Liver (tissue), 9 donors: Measurements from ENCODE around the gene CBFA2T3. TPM values are rescaled to one million over a fixed set of nuclear protein-coding genes. Genes with fewer than 3 reads are reported as not detected.

Experiments
- DNase-seq: peaks from one replicate; pipeline ENCODE4 v3.0.0-alpha.2; 2017; ENCODE audit warnings: low spot score
- H3K27ac ChIP-seq, 2 donors: one replicate each; pipeline ENCODE4 v1.7.0; 2013; ENCODE audit warnings: inconsistent platforms in 2 of 2, low read length in 2 of 2, control low read depth in 1 of 2, low read depth in 1 of 2, mild to moderate bottlenecking in 1 of 2
- H3K27me3 ChIP-seq, 4 donors: one replicate each; pipeline versions ENCODE4 v1.6.1 to v1.7.0; 2013; ENCODE audit warnings: low read length in 3 of 4, inconsistent platforms in 1 of 4, mild to moderate bottlenecking in 1 of 4, moderate library complexity in 1 of 4; ENCODE audit not compliant: control insufficient read depth in 4 of 4, insufficient read depth in 4 of 4
- H3K36me3 ChIP-seq, 4 donors: one replicate each; pipeline versions ENCODE4 v1.6.1 to v1.7.0; 2013; ENCODE audit warnings: low read length in 3 of 4, mild to moderate bottlenecking in 3 of 4, low read depth in 1 of 4, moderate library complexity in 1 of 4; ENCODE audit not compliant: control insufficient read depth in 4 of 4, insufficient read depth in 3 of 4
- H3K4me1 ChIP-seq, 4 donors: one replicate each; pipeline versions ENCODE4 v1.6.1 to v1.7.0; 2013; ENCODE audit warnings: low read length in 3 of 4, mild to moderate bottlenecking in 3 of 4, moderate library complexity in 1 of 4; ENCODE audit not compliant: control insufficient read depth in 4 of 4, insufficient read depth in 4 of 4
- H3K4me3 ChIP-seq, 3 donors: one replicate each; pipeline versions ENCODE4 v1.6.1 to v1.7.0; 2013; ENCODE audit warnings: low read length in 3 of 3, control low read depth in 1 of 3, low read depth in 1 of 3, mild to moderate bottlenecking in 1 of 3
- H3K9ac ChIP-seq, 2 donors: one replicate each; pipeline ENCODE4 v1.7.0; 2013; ENCODE audit warnings: low read length in 2 of 2, mild to moderate bottlenecking in 2 of 2, moderate library complexity in 2 of 2, control low read depth in 1 of 2, low read depth in 1 of 2
- H3K9me3 ChIP-seq, 4 donors: one replicate each; pipeline versions ENCODE4 v1.6.1 to v1.7.0; 2013; ENCODE audit warnings: low read length in 3 of 4; ENCODE audit not compliant: control insufficient read depth in 4 of 4
- ATF3 ChIP-seq: IDR thresholded peaks from 2 replicates; pipeline ENCODE4 v1.6.1; 2016; ENCODE audit warnings: antibody characterized with exemption
- CTCF ChIP-seq: fragments of 150-350 bp; IDR thresholded peaks from 2 replicates; pipeline ENCODE4 v1.5.1; 2017; ENCODE audit warnings: improper control_type of control experiment, low read depth, low read length; ENCODE audit not compliant: missing input control
- EGR1 ChIP-seq, 2 donors: IDR thresholded peaks; 2 replicates each; pipeline ENCODE4 v1.6.1; 2016 to 2018; ENCODE audit warnings: antibody characterized with exemption in 2 of 2, low read depth in 2 of 2
- FOXA1 ChIP-seq: IDR thresholded peaks from 2 replicates; pipeline ENCODE4 v1.6.1; 2016; ENCODE audit warnings: antibody characterized with exemption
- FOXA2 ChIP-seq: IDR thresholded peaks from 2 replicates; pipeline ENCODE4 v1.6.1; 2016; ENCODE audit warnings: antibody characterized with exemption
- GABPA ChIP-seq, 2 donors: IDR thresholded peaks in 1 of 2; conservative IDR thresholded peaks in 1 of 2; 2 replicates each; pipeline ENCODE4 v1.6.1; 2016; ENCODE audit warnings: antibody characterized with exemption in 2 of 2, mild to moderate bottlenecking in 1 of 2, moderate library complexity in 1 of 2
- HNF4A ChIP-seq, 2 donors: conservative IDR thresholded peaks; 2 replicates each; pipeline ENCODE4 v1.6.1; 2016; ENCODE audit warnings: antibody characterized with exemption in 2 of 2, mild to moderate bottlenecking in 2 of 2
- HNF4G ChIP-seq: IDR thresholded peaks from 2 replicates; pipeline ENCODE4 v1.6.1; 2016; ENCODE audit warnings: antibody characterized with exemption
- JUND ChIP-seq, 2 donors: IDR thresholded peaks; 2 replicates each; pipeline ENCODE4 v1.6.1; 2016; ENCODE audit warnings: antibody characterized with exemption in 2 of 2
- MAX ChIP-seq: IDR thresholded peaks from 2 replicates; pipeline ENCODE4 v1.6.1; 2016; ENCODE audit warnings: antibody characterized with exemption
- NR2F2 ChIP-seq: IDR thresholded peaks from 2 replicates; pipeline ENCODE4 v1.6.1; 2016; ENCODE audit warnings: antibody characterized with exemption
- RAD21 ChIP-seq, 2 donors: IDR thresholded peaks; 2 replicates each; pipeline ENCODE4 v1.6.1; 2016; ENCODE audit warnings: antibody characterized with exemption in 2 of 2, mild to moderate bottlenecking in 2 of 2
- REST ChIP-seq: IDR thresholded peaks from 2 replicates; pipeline ENCODE4 v1.6.1; 2016; ENCODE audit warnings: antibody characterized with exemption, mild to moderate bottlenecking
- RXRA ChIP-seq, 2 donors: IDR thresholded peaks; 2 replicates each; pipeline ENCODE4 v1.6.1; 2017 to 2018; ENCODE audit warnings: antibody characterized with exemption in 2 of 2, mild to moderate bottlenecking in 1 of 2
- SP1 ChIP-seq: IDR thresholded peaks from 2 replicates; pipeline ENCODE4 v1.6.1; 2018; ENCODE audit warnings: antibody characterized with exemption, mild to moderate bottlenecking
- TAF1 ChIP-seq: conservative IDR thresholded peaks from 2 replicates; pipeline ENCODE4 v1.6.1; 2016; ENCODE audit warnings: antibody characterized with exemption, mild to moderate bottlenecking
- YY1 ChIP-seq: IDR thresholded peaks from 2 replicates; pipeline ENCODE4 v1.6.1; 2016; ENCODE audit warnings: antibody characterized with exemption, mild to moderate bottlenecking
- ZBTB33 ChIP-seq: IDR thresholded peaks from 2 replicates; pipeline ENCODE4 v1.6.1; 2016; ENCODE audit warnings: antibody characterized with exemption
- WGBS: extraction: QIAGEN DNeasy Blood & Tissue Kit; methylation state at CpG from one replicate; pipeline ENCODE4 v1.1.7; 2013; 5-methylcytosine and 5-hydroxymethylcytosine counted together
- polyA plus RNA-seq, 2 donors: library from polyadenylated mRNA; stranded (reverse) in 1 of 2; unstranded in 1 of 2; fragments of 200-250 nt in 1 of 2; fragments of >200 nt in 1 of 2; fragmentation: Nextera tagmentation in 1 of 2; extraction: Ambion mirVana in 1 of 2; gene quantifications; one replicate each; pipeline versions ENCODE4 v1.2.1 to v1.2.3, GENCODE V29; 2013 to 2015
- total RNA-seq, 2 donors: library from RNA; depleted of rRNA; stranded (reverse); fragments of >200 nt; gene quantifications; one replicate each; pipeline ENCODE4 v1.2.3, GENCODE V29; 2014
- donor health status: healthy.
- donor health status: healthy.
- donor health status: healthy.
- donor health status: healthy.
- donor health status: healthy.

Gene CBFA2T3
- total and polyA plus RNA-seq, 4 donors, result 1.4 to 4.5 (median 3.1) TPM

DNA sequence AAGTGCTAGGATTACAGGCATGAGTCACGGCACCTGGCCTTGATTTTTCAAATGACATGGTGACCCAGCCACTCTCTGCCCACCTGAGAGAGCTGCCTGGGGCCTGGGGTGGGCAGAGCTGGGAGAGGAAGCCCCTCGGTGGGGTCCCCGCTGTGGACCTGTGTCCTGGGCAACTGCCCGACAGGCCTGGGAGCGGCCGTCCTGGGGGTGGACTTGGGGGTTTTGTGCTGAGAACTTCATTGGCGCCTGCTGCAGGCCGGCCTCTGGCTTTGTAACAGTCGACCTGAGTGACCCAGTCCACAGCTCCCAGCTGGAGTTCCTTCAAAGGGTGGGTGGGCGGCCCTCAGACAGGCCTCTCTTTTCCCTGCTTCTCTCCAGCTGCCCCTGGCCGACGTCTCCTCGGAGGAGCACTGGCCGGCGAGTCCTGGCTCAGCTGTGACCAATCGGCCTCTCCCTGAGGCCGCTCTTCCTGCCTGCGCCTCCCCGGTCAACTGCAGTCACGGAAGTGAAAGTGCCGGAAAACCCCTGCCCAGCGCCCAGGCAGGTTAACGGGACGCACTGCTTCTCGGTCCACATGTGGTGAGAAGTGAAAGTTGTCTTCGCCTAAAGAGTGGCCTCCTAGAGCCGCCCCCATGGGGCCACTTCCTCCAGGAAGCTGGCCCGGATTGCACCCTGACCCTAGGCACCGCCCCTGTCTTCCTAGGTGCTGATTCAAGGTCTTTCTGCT, 5.5 kb downstream of the CBFA2T3 start (continued):
- no peak for TF ChIP-seq REST
- no peak for TF ChIP-seq EGR1 (IDR thresholded peaks at IDR 0.05; ENCODE audit: low read depth in 2 of 2)

- Histone ChIP-seq H3K4me3 (no peak overlapping the region), H3K9ac (no peak overlapping the region), H3K4me1 (peaks cover 0 to 8% (median 0%) of the 10 kb centered on the region in 4 donors), H3K27ac (no peak overlapping the region), H3K9me3 (no peaks in the 10 kb centered on the region), H3K36me3 (no peaks in the 10 kb centered on the region), H3K27me3 (peaks cover 0 to 6% (median 0%) of the 10 kb centered on the region in 4 donors)
- DNase-seq, result no peak
- 80% methylated on average over 31 of the region's 31 CpGs for WGBS
- no peak for TF ChIP-seq JUND (IDR thresholded peaks at IDR 0.05)
- no peak for TF ChIP-seq ZBTB33
- TF ChIP-seq RXRA (IDR thresholded peaks at IDR 0.05), result no peak
- no peak for TF ChIP-seq TAF1
- TF ChIP-seq YY1, result no peak
- TF ChIP-seq GABPA (IDR thresholded peaks at IDR 0.05 in 1 of 2, conservative IDR thresholded peaks at IDR 0.05 in 1 of 2), result no peak
- TF ChIP-seq FOXA2, result no peak
- TF ChIP-seq MAX, result no peak
- no peak for TF ChIP-seq NR2F2
- no peak for TF ChIP-seq HNF4G
- no peak for TF ChIP-seq REST
- TF ChIP-seq CTCF, result no peak
- TF ChIP-seq ATF3, result no peak
- no peak for TF ChIP-seq HNF4A (conservative IDR thresholded peaks at IDR 0.05)
- TF ChIP-seq EGR1 (IDR thresholded peaks at IDR 0.05; ENCODE audit: low read depth in 2 of 2), result no peak
- TF ChIP-seq SP1, result no peak
- no peak for TF ChIP-seq RAD21 (IDR thresholded peaks at IDR 0.05)
- no peak for TF ChIP-seq FOXA1
Measured at GRCh38 chr16:88970539-88971065, 6.4 kb downstream of the CBFA2T3 start.
